Subcutaneous adipose tissue (tissue), 4 donors: ENCODE data around the gene THTPA. TPM values are rescaled to one million over a fixed set of nuclear protein-coding genes. Genes with fewer than 3 reads are reported as not detected.

Source experiments
- CTCF ChIP-seq: fragments of 450-650 bp; IDR thresholded peaks from one replicate; pipeline ENCODE4 v1.5.1; 2016; ENCODE audit warnings: low read depth, mild to moderate bottlenecking, control low read depth, antibody characterized with exemption, moderate library complexity
- total RNA-seq, 4 donors: library from RNA; depleted of rRNA; stranded (reverse); fragments of >200 nt; gene quantifications; one replicate each; pipeline ENCODE4 v1.1.0, GENCODE V29; 2016

The THTPA gene
- total RNA-seq, 4 donors from 2014 or later, result 6.7 to 23.2 (median 18.4) TPM

GRCh38 chr14:23566112-23566777, 10.2 kb downstream of the THTPA start:
- no peak for TF ChIP-seq CTCF

- TF ChIP-seq CTCF, result no peak
Measured at GRCh38 chr14:23566778-23567185, 10.7 kb downstream of the THTPA start.

GRCh38 chr14:23567186-23568020, 11.3 kb downstream of the THTPA start, which contains the start of gene AP1G2:
Gene AP1G2 (minus strand): TSS chr14:23567791. CDS start chr14:23567314, 477 bp downstream.
- TF ChIP-seq CTCF, result no peak

- TF ChIP-seq CTCF, result no peak
Measured at GRCh38 chr14:23568021-23568599, 12.0 kb downstream of the THTPA start.

GRCh38 chr14:23568600-23569331, 12.7 kb downstream of the THTPA start:
- TF ChIP-seq CTCF, result no peak

GRCh38 chr14:23569443-23570151, 13.5 kb downstream of the THTPA start:
- TF ChIP-seq CTCF, result no peak
